HG03565 (cell line): ENCODE measurements around the gene XCL1.
"Not testable (repeated sequence)": the region's sequence is repeated elsewhere in the genome, so short reads cannot be mapped to it uniquely, and the experiment has no call there.

Experiments
- ATAC-seq: cut with Tn5 transposase; IDR thresholded peaks from one replicate; pipeline ENCODE4 v1.9.1; 2021; ENCODE audit warnings: mild to moderate bottlenecking, moderate library complexity; ENCODE audit not compliant: unreplicated experiment

The XCL1 gene

GRCh38 chr1:168567007-168567406 is 9.4 kb upstream of the XCL1 start:
- no peak for ATAC-seq

GRCh38 chr1:168567568-168567967 is 8.8 kb upstream of the XCL1 start:
- no peak for ATAC-seq

- ATAC-seq = no peak
These were observed 8.1 kb upstream of the XCL1 start for GRCh38 chr1:168568346-168568745.

- ATAC-seq = no peak
These were observed 5.8 kb upstream of the XCL1 start for GRCh38 chr1:168570652-168571051.

GRCh38 chr1:168572633-168573032 is 3.8 kb upstream of the XCL1 start:
- no peak for ATAC-seq

DNA sequence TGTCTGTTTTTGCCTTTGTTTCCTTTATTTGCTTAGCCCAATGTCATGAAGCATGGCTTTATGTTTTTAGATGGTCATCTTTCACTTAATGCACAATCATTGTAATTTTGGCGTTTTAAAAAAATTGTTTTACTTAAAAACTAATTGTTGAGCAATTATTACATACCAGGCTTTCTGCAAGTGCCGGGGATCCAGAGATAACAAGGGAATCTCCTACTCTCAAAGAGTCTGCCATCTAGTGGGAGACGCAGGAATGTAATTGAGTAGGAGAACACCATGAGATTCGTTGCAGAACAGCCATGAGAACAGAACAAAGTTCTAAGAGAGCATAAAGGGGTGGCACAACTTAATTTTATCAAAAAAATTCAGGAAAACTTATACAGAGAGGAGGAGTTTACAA is 2.2 kb upstream of the XCL1 start:
- not testable (repeated sequence) for ATAC-seq

GRCh38 chr1:168578531-168579185 is 2.3 kb downstream of the XCL1 start:
- ATAC-seq = not testable (repeated sequence)

DNA sequence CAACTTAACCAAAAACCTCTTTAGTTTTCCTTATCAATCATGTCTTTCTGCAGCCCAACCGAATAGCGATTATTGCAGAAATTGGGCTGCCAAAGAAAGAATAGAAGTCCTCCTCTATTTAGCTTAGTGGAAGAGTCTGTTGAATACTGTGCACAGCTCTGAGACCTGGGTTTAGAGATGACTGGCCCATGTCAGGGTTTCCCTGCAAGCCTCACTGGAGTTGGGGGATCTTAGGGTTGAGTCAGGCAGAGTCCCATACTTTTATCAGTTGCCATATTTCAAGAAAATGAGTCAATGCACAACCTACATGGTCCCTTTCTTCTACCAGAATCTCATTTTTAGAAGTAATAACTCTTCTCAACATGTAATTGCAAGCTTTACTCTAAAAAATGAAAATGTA is 3.9 kb downstream of the XCL1 start:
- not testable (repeated sequence) for ATAC-seq

- ATAC-seq = not testable (repeated sequence)
These were observed 4.6 kb downstream of the XCL1 start for GRCh38 chr1:168580991-168581390.

GRCh38 chr1:168581817-168582572 is 5.6 kb downstream of the XCL1 start:
- no peak for ATAC-seq

DNA sequence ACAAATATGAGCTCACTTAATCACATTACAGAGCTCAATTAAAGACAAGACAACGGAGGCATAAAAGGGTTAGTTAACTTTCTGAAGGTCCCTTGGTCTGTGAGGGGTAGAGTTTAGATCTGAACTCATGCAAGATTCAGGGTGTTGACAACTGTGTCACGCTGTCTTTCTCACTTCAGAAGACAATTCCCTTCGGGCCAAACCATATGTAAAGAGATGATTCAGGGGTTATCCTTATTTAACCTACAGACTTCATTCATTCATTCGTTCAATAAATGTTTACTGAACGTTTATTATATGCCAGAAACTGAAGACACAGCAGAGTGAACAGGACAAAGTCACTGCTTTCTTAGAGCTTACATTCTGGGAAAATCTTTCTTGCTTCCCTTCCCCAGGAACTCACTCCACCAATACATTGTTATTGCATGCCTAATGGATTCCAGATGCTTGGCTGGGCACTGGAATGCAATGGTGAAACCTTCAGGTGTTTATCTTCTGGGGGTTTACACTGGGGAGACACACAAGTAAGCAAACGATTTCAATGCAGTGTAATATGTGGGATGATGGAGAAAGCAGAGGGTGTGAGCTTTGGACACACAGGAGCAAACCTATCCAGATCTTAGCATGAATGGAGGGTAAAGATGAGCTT is 6.4 kb downstream of the XCL1 start:
- ATAC-seq = no peak

DNA sequence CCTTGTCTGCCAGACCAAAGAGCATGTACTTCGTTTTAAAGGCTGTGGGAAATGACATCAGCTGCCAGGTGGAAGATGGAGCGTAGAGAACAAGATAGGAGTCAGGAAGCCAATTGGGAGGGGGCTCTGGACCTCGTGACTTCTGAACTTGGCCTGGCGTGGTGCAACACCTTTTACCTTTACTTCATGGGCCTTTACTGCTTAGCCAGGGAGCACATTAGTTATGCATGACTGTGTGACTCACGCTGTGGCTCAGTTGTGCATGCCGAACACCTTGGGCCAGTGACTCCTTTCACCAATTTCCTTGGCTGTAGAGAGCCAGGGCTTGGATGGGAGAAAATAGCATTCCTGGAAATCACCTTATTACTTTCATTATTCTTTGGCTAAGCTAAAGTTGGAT is 7.2 kb downstream of the XCL1 start:
- ATAC-seq = no peak

GRCh38 chr1:168585191-168585590 is 8.8 kb downstream of the XCL1 start:
- no peak for ATAC-seq

DNA sequence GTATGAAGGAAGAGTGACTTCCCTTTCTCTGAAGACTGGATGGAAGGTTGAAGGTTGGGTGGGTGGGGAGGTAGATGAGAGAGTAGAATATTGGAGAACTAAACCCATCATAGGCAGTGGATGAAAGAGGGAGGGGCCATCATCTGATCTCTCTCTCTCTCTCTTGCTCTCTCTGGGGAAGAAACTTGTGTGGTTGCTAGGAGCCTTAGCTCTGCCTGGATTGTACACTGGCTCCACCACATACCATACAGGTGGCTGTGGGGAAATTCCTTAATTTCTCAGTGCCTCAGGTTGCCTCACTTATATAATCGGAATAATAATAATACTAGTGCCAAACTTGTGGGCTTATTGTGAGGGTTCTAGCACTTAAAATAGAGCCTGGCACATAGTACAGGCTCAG is 9.5 kb downstream of the XCL1 start:
- ATAC-seq = no peak

GRCh38 chr1:168589167-168589566 is 12.8 kb downstream of the XCL1 start:
- ATAC-seq = no peak

GRCh38 chr1:168591066-168591465 is 14.7 kb downstream of the XCL1 start:
- ATAC-seq = no peak

- no peak for ATAC-seq
These were observed 15.3 kb downstream of the XCL1 start for GRCh38 chr1:168591641-168592250.

- ATAC-seq = not testable (repeated sequence)
These were observed 19.0 kb downstream of the XCL1 start for GRCh38 chr1:168595403-168595802.

- ATAC-seq = no peak
These were observed 21.7 kb downstream of the XCL1 start for GRCh38 chr1:168598125-168598524.

DNA sequence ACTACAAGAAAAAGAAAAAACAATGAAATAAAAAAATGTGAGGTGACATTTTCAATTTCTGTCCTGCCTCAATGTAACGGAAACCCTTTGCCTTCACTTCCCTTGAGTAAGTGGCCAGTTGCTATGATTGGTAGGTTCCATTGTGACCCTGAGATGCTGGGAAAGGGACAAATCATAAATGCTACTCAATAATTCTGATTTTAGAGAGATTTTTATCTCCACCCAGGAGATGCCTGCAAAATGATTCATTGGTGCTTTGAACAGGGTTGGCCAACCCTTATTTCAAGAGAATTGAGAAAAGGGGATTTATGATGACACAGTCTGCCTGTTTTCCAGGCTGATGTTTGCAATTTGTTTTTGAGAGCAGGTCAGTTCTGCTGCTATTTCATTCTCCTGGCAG is 22.5 kb downstream of the XCL1 start:
- no peak for ATAC-seq

DNA sequence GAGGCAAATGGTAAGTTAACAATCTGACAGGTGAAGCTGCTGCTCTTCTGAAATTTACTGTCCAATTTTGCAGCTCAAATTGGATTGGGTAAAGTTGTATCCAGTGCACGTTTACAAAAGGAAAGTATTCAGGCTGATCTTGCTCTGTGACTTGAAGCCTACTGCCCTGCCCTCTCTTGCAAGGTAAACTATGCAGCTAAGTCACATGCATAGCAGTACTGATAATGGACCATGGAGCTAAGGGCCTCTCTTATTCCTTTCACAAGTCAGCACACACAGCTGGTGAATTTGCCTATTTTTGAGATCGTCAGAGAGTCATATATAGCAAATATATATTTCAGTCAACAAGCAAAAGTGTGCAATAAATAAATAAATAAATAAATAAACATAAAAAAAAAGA is 23.2 kb downstream of the XCL1 start:
- no peak for ATAC-seq

GRCh38 chr1:168601051-168601450 is 24.6 kb downstream of the XCL1 start:
- ATAC-seq = no peak
